GM19397 (cell line): ENCODE results near the gene VTN.

ENCODE experiments used
- ATAC-seq: cut with Tn5 transposase; IDR thresholded peaks from one replicate; pipeline ENCODE4 v1.9.1; 2021; ENCODE audit warnings: mild to moderate bottlenecking, moderate library complexity; ENCODE audit not compliant: unreplicated experiment

The VTN gene

DNA sequence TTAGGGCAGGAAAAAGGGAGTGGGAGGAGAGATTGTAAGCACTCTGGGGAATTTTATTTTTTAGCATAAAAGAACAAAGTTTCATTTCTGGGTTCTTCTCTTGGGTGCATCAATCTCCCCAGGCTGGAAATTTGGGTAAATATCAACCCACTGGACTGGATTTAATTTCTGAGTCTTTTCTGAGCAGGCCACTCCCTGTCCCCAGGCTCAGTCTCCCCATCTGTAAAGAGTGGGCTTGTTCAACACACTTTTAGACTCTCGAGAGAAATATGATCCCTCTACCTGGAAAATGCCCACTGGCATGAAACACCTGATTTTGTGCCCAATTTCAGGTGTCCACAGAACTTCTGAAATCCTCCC, 617 bp upstream of the VTN start:
- no peak for ATAC-seq

GRCh38 chr17:28369684-28370034, 448 bp downstream of the VTN start:
- no peak for ATAC-seq

DNA sequence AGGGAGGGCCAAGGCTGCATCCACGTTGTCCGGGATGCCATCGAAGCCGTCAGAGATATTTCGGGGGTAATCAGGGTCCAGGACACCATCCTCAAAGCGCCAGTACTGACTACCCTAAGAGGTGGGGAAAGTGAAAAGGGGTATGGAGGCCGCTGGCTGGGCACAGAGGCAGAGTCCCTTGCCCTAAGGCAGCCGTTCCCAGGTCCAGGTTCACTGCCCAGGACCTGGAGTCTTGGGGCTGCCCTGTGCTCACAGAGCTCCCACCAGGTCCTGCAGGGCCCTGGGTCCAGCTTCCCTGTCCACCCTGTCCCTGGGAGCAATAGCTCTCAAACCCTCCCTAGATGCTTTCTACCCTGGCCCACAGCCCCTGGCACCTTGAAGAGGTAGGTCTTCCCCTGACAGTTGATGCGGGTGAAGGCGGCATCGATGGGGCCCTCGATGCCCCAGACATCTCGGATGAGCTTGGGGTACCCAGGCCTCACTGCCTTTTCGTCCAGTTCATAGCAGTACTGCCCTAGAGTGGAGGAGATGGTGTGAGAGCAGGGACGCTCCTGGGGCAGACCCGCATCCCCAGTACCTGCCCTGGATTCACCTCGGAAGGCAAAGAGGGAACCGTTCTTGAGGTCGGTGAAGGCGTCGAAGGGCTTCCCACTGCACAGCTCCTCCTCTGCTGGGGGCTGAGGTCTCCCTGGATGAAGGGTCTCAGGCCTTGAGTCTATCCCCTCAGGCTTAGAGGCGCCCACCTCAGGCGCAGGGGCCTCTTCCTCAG, 1.0 kb downstream of the VTN start:
- ATAC-seq = no peak

- no peak for ATAC-seq
Observed at GRCh38 chr17:28368306-28368831, 1.7 kb downstream of the VTN start.

- ATAC-seq = no peak
Observed at GRCh38 chr17:28367641-28368305, 2.3 kb downstream of the VTN start.

- ATAC-seq = no peak
Observed at GRCh38 chr17:28366605-28367004, 3.5 kb downstream of the VTN start.

GRCh38 chr17:28365487-28365886, 4.6 kb downstream of the VTN start:
- no peak for ATAC-seq

- no peak for ATAC-seq
Observed at GRCh38 chr17:28364665-28365363, 5.3 kb downstream of the VTN start, which contains the start of gene SEBOX. SEBOX (minus strand) TSS chr17:28365199; CDS start chr17:28365151, 48 bp downstream.

DNA sequence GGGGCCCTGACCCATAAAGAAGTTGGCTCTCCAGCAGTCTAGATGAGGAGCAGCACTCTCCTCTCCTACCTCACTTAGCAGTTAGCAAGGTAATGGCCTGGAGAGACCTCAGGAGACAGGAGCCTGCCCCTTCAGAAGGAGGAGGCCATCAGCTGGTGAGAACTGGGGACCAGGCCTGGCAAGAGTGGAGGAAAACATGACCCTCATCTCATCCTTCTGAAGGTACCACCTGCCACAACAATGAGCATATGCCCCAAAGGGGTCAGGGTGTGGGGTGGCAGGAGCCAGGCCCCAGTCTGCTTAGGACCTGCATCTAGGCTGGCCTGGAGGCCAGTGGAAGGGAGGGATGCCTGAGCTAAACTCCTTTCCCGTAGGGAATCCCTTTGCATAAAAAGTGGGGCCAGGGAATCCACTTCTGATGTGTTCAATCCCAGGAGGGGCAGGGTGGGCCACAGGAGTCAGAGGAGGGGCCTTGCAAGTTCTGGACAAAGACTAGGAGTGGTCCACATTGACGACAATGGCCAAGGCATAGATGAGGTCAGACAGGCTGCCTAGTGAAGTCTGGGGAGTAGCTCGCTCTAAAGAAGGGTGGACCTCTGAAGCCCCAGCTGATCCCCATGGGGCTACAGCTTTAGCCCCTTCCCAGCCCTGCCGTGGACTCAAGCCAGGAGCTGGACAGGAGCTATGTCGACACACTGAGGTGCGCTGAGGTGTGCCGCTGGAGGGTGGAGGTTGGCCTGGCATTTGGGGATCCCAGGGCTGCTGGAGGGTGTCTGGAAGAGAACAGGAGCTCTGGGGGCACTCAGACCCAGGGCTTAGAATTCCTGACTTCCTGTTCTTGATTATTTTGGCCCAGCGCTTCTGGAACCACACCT, 6.1 kb downstream of the VTN start:
- no peak for ATAC-seq

- no peak for ATAC-seq
Observed at GRCh38 chr17:28363186-28363585, 6.9 kb downstream of the VTN start.

- ATAC-seq = no peak
Observed at GRCh38 chr17:28357901-28358197, 12.3 kb downstream of the VTN start.

GRCh38 chr17:28357061-28357900, 12.8 kb downstream of the VTN start, which contains the start of gene POLDIP2:
POLDIP2 (minus strand) TSS chr17:28357527; CDS start chr17:28357448, 79 bp downstream.
- peak; percentile 98 for ATAC-seq

- ATAC-seq = no peak
Observed at GRCh38 chr17:28350271-28350670, 19.8 kb downstream of the VTN start.

GRCh38 chr17:28348979-28349378, 21.1 kb downstream of the VTN start:
- no peak for ATAC-seq

- ATAC-seq = no peak
Observed at GRCh38 chr17:28347261-28347891, 22.7 kb downstream of the VTN start.

DNA sequence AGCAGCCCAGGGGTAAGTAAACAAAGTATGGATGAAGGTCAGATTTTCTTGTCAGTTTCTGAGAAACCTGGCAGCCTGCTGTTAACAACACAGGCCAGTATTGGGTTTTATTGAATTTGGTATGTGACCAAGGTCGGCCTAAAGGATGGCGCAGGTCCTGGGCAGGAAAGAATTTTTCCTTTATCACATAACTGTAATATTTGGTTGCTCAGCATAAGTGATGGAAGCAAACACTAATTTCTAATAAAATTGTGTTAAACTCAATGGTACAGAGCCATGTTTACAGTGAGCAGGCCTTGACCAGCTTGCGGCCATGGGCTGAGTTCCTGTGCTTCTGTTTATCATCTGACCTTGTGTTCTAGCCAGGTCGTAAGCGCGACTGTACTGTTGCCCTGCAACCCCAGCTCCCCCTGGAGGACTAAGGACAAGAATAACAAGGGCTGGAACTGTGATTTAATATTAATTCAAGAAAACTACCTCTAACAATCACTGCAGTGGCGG, 23.3 kb downstream of the VTN start:
- ATAC-seq = no peak

GRCh38 chr17:28346199-28346580, 23.9 kb downstream of the VTN start:
- ATAC-seq = no peak

DNA sequence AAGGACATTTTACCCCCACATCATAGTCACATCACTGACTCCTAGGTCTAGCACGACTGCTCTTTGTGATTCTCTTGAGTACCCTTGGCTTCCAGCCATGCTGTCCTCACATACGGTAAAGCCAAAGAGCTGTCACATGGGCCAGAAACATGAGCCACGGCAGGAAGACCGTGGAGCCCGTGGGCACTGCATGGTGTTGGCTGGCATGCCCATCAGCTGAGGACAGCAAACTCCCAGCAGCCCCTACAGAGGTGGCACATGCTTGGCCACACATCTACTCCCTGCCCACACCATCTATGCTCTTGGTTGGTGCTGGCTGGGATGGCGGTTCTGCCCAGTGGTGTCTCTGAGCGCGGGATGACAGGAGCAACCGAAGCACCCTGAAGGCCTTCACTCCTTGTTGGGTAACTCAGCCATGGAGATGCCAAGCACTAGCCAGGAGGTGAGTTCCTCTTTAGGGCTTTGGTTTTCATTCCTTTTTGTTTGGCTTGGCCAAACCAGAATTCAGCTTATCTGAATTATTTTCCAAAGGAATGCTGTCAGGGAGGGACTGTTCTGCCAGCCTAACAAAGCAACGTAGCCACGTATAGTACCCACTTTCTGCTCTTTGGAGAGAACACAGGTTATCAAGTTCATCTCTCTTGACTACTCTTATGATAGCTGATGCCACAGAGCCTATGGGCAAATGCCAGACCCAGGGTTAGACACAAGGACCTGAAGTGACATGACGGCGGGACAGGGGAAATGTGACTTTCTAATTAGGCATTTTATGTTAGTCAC, 24.5 kb downstream of the VTN start:
- ATAC-seq = no peak
